Daoy (cell line): ENCODE measurements around the gene PLA2G4B. TPM values are rescaled to one million over a fixed set of nuclear protein-coding genes. Genes with fewer than 3 reads are reported as not detected.
"Not testable (repeated sequence)": the region's sequence is repeated elsewhere in the genome, so short reads cannot be mapped to it uniquely, and the experiment has no call there.

Experiments used
- DNase-seq: peaks from one replicate; pipeline ENCODE4 v3.0.0-alpha.2; 2015; ENCODE audit warnings: low read depth
- total RNA-seq: library from RNA; depleted of rRNA; stranded (reverse); fragments of >200 nt; shearing (Covaris generic); gene quantifications from 2 replicates; pipeline ENCODE4 v1.2.3, GENCODE V29; 2014

Gene PLA2G4B
- total RNA-seq, 1 experiment from 2014 or later = 4.6 TPM

- DNase-seq = no peak
Observed at GRCh38 chr15:41825572-41826535, 12.8 kb upstream of the PLA2G4B start.

DNA sequence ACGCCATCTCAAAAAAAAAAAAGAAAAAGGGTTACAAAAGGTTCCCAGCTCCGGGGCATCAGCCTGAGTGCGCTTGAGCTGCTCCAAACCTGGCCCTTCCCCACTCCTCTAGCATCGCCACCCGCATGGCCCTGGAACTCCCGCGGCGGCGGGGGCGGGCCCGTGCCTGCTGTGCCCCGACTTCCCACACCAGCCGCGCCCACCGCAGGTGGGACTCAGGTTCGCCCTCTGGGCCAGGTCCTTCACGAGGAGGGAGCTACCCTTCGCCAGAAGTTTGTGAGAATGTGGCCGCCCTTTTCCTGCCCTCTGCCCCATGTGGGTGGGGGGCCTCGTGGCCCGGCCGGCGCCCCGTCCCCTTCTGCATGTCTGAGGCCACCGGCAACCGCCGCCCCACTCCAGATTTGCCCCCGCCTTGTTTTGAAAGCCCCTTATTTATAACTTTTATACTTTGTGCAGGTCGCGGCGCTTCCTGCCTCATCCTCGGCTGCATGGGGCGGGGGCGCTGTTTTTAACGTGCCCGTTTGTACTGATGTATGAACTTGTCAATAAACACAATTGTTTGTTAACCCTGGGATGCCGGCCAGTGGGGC is 11.3 kb upstream of the PLA2G4B start:
- peak; percentile 26 for DNase-seq

GRCh38 chr15:41827880-41828806 is 10.5 kb upstream of the PLA2G4B start, which contains the start of gene JMJD7:
TSS of gene JMJD7 (plus strand) at chr15:41828092. CDS start at chr15:41828125, 33 bp downstream.
- DNase-seq = peak; percentile 93

GRCh38 chr15:41828807-41829141 is 9.9 kb upstream of the PLA2G4B start:
- no peak for DNase-seq

DNA sequence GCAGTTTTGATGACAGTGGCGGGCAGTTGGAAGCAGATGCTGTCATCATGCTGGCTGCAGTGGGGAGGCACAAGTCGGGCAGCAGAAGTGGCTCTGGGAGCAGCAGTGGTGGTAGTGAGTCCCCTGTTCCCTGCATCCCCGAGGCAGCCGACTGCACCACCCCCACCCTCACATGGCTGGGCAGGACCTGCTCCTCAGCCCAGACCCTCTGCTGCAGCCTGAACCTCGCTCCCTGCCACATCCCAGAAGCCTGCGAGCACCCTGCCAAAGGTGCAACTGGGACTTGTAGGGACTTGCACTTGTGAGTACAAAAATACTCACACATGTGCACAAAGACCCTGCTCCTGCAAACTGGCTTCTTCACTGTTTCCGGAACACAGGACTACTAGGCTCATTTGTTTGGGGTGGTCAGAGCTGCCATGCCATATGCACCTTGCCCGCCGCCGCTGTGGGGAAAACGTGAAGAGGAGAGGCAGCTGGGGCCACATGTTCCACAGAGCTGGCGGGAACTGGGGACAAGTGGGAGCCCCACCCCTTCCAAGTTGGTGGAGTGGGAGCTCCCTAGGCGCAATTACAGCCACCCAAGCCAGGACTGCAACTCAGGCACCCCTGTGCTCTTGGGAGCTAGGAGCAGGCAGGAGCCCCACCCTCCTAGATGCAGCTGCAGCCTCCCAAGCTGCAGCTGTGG is 8.5 kb upstream of the PLA2G4B start:
- no peak for DNase-seq

GRCh38 chr15:41831291-41831690 is 7.4 kb upstream of the PLA2G4B start:
- DNase-seq = not testable (repeated sequence)

- DNase-seq = no peak
Observed at GRCh38 chr15:41832208-41832607, 6.4 kb upstream of the PLA2G4B start.

DNA sequence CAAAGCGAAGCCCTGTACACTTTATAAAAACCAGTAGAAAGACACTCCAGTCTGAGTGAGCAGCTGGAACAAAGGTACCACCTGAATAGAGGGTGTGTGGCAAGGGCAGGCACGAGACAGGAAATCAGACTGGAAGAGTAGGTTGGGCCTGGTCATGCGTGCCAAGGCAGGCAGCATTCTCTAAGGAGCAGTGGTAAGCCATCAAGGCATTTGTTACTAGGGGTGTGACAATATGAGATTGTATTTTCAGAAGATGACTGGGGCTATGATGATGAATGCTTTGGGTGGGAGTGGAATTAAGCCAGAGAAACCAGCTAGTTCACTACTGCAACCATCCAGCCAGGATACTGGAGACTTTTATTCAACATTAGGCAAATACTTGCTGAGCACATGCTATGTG is 5.8 kb upstream of the PLA2G4B start:
- no peak for DNase-seq

DNA sequence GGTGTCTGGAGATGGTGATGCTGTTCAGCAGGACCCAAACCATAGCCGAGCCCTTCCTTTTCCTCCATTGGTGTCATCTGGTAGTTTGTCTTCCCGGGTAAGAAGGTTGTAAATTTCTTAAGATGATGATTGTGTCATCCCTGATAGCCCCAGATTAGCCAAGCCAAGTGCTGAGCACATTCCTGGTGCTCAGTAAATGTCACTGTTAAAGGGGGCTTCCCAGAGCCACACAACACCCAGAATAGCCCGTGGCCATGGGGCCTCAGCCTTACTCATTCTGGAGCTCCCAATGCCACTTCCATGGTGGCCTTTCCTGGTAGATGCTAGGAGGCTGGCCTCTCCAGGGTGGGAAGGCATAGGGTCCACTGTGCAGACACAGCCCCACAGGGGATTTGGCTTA is 4.6 kb upstream of the PLA2G4B start:
- no peak for DNase-seq

GRCh38 chr15:41836073-41836472 is 2.6 kb upstream of the PLA2G4B start:
- no peak for DNase-seq

GRCh38 chr15:41836713-41837454 is 1.8 kb upstream of the PLA2G4B start:
- DNase-seq = no peak

DNA sequence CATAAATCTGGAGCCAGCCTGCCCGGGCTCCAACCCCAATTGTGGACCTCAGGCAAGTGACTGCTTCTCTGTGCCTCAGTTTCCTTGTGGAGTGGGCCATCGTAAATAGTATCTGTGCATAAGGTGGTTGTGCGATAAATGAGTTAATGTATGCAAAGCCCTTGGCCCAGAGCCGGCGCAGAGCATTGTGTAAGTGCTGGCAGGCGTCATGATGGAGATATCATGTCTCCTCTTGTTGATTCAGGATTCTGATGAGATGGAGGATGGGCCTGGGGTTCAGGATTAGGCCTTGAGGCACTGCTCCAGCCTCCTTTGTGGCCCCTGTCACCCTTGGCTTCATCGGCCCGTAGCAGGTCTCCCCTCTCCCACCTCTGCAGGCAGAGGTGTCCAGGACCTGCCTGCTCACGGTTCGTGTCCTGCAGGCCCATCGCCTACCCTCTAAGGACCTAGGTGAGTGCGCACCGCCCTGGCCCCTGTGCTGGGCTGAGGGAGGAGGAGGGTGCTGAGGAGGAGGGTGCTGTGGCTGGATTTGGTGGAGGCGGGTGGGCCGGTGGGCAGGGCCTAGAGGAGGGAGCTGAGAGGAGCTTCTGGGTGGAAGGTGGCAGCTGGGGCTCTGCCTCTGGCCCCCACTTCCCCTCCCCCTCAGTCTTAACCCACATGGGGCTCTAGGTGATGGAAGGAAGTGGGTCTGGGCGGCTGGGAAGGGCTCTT is 1.3 kb downstream of the PLA2G4B start:
- no peak for DNase-seq

- no peak for DNase-seq
Observed at GRCh38 chr15:41840673-41841072, 2.0 kb downstream of the PLA2G4B start.

GRCh38 chr15:41841131-41841530 is 2.5 kb downstream of the PLA2G4B start:
- no peak for DNase-seq

- DNase-seq = no peak
Observed at GRCh38 chr15:41842229-41842628, 3.6 kb downstream of the PLA2G4B start.

GRCh38 chr15:41843571-41843970 is 4.9 kb downstream of the PLA2G4B start:
- DNase-seq = no peak

GRCh38 chr15:41844814-41845213 is 6.2 kb downstream of the PLA2G4B start:
- DNase-seq = no peak

- no peak for DNase-seq
Observed at GRCh38 chr15:41847206-41847605, 8.6 kb downstream of the PLA2G4B start.

DNA sequence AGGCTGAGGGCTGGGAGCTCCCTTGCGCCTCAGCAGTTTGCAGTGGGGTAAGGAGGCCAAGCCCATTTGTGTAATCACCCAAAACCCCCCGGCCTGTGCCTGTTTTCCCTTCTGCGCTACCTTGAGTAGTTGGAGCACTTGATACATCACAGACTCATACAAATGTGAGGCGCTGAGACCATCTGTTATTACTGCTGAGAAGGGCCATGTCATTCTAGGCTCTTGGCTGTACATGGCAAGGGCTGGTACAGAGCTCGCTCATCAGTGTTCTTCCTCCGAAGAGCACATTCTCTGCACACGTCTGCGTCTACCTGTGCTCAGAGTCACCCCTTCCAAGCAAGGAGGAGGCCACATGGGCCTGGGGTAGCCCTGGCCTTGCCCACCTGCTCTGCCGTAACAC is 9.3 kb downstream of the PLA2G4B start:
- DNase-seq = no peak

GRCh38 chr15:41848631-41849030 is 10.0 kb downstream of the PLA2G4B start:
- no peak for DNase-seq
